IgD-negative memory B cell (primary cell): ENCODE data around the gene ZNF154. TPM values are rescaled to one million over a fixed set of nuclear protein-coding genes. Genes with fewer than 3 reads are reported as not detected.
"Not testable (repeated sequence)": the region's sequence is repeated elsewhere in the genome, so short reads cannot be mapped to it uniquely, and the experiment has no call there.

Experiments used
- H3K27ac Mint-ChIP-seq, 3 donors: one replicate each; pipeline ENCODE4 v1.8.0; 2020 to 2022; ENCODE audit warnings: mild to moderate bottlenecking in 3 of 3, mixed read lengths in 3 of 3, moderate library complexity in 1 of 3
- H3K27me3 Mint-ChIP-seq: one replicate; pipeline ENCODE4 v1.8.0; 2021; ENCODE audit warnings: mixed read lengths
- H3K36me3 Mint-ChIP-seq: one replicate; pipeline ENCODE4 v1.8.0; 2020; ENCODE audit warnings: mild to moderate bottlenecking, mixed read lengths
- H3K4me1 Mint-ChIP-seq, 3 donors: one replicate each; pipeline ENCODE4 v1.8.0; 2020 to 2022; ENCODE audit warnings: mixed read lengths in 3 of 3, mild to moderate bottlenecking in 1 of 3
- H3K4me3 Mint-ChIP-seq, 4 donors: one replicate each; pipeline ENCODE4 v1.8.0; 2020 to 2022; ENCODE audit warnings: mild to moderate bottlenecking in 4 of 4, mixed read lengths in 4 of 4, moderate library complexity in 3 of 4
- H3K9me3 Mint-ChIP-seq, 3 donors: one replicate each; pipeline ENCODE4 v1.8.0; 2020 to 2021; ENCODE audit warnings: mixed read lengths in 3 of 3, mild to moderate bottlenecking in 1 of 3
- polyA plus RNA-seq: library from polyadenylated mRNA; unstranded; fragments of 300-500 nt; fragmentation: Illumina TruSeq; gene quantifications from one replicate; pipeline ENCODE4 v1.2.3, GENCODE V29; 2021

The ZNF154 gene
- polyA plus RNA-seq = 5.0 TPM

DNA sequence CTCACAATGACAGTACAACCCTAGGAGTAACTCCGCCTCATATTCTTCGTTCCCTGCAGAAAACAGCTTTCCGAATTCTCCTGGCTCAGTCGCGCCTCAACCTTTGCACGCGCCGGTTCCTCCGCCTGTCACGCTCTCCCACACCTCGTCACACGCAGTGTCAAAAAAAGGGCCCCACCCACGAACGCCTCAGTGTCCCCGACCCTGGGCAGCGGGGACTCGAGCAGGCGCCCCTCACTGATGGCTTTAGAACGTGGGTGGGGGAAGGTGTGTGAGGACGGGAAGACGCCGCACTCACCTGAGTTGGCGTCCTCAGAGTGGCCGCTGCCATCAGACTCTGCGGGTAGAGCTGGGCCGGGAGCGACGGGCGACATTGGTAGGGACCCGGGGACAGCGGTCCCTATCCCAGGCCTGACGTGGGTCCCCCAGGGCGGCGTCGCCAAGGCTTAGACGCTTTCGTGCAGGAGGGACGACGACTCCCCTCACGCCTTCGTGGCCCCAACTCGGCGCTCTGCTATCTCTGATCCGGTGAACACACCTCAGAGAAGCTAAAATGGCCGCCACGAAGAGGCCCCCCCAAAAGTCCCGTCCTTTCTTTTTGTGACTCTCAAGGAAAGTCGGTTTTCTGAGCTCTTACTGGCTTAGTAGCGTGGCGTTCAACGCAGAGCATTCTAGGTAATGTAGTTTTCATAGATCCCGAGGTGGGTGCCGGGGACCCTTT lies at the start of gene ZNF154:
Gene ZNF154, minus strand, starts transcription at position 564 of the 721 bp plus-strand sequence. Its CDS starts 233 bp downstream, at position 331.
- Mint-ChIP-seq H3K27ac (peak within 1 kb of the TSS; percentile 97 to 98 (median 98)), H3K4me3 (peak within 1 kb of the TSS; percentile 89 to 97 (median 94)), H3K36me3 (peaks cover 23% of the 10 kb centered on the region), H3K27me3 (peaks cover 5% of the 10 kb centered on the region), H3K4me1 (peaks cover 19 to 28% (median 25%) of the 10 kb centered on the region in 3 donors), H3K9me3 (peaks cover 7 to 18% (median 16%) of the 10 kb centered on the region in 3 donors)

DNA sequence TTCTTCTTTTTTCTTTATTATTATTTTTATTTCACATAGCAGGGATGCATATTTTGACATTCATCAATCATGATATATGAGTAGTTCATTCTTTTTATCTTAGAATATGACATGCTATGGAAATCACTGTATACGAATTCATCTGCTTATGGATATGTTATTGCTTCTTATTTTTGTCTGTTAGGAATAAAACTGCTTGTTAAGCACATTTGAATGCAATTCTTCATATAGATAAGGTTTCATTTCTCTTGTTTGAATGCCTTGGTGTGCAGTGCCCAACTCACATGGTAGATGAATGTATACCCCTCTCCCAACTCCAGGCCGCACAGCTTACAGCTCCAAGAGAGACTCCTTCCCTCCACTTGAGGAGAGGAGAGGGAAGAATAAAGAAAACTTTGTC lies 48.9 kb upstream of the ZNF154 start:
- Mint-ChIP-seq H3K36me3 (peaks cover 31% of the 10 kb centered on the region), H3K9me3 (peaks cover 17 to 23% (median 18%) of the 10 kb centered on the region in 3 donors), H3K27me3 (no peaks in the 10 kb centered on the region), H3K4me1 (no peaks in the 10 kb centered on the region), H3K27ac (no peak overlapping the region), H3K4me3 (no peak overlapping the region)

DNA sequence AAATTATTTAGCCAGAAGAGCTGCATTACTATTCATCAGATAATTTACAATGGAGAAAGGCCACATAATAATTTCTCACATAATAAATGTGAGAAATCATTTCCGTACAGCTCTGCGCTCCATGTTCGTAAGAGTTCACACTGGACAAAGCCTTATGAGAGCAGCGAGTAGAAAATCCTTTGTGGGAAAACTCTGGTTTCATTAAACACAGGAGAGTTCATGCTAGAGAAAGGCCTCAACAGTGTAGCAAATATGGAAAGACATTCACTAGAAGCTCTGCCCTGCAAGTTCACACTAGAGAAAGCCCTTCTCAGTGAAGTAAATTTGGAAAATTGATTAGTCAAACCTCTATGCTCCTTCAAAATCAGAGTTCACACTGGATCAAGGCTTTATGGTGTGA lies 46.0 kb upstream of the ZNF154 start:
- Mint-ChIP-seq H3K36me3 (peaks cover 48% of the 10 kb centered on the region), H3K4me1 (peaks cover 0 to 5% (median 4%) of the 10 kb centered on the region in 3 donors), H3K4me3 (no peak overlapping the region), H3K9me3 (peaks cover 26 to 42% (median 33%) of the 10 kb centered on the region in 3 donors), H3K27me3 (no peaks in the 10 kb centered on the region), H3K27ac (no peak overlapping the region)

DNA sequence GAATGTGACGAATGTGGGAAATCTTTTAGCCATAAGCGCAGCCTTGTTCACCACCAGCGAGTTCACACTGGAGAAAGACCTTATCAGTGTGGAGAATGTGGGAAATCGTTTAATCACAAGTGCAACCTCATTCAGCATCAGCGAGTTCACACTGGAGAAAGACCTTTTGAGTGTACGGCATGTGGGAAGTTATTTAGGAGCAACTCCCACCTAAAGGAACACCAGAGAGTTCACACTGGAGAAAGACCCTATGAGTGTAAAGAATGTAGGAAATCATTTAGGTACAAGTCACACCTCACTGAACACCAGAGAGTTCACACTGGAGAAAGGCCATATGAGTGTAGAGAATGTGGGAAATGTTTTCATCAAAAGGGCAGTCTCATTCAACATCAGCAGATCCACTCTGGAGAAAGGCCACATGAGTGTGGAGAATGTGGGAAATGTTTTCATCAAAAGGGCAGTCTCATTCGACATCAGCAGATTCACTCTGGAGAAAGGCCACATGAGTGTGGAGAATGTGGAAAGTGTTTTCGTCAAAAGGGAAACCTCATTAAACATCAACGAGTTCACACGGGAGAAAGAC lies 45.2 kb upstream of the ZNF154 start:
- H3K27me3 Mint-ChIP-seq = no peaks in the 10 kb centered on the region
- no peak overlapping the region for H3K27ac Mint-ChIP-seq
- H3K9me3 Mint-ChIP-seq = peaks cover 26 to 42% (median 33%) of the 10 kb centered on the region in 3 donors
- peaks cover 52% of the 10 kb centered on the region for H3K36me3 Mint-ChIP-seq
- H3K4me3 Mint-ChIP-seq = no peak overlapping the region
- H3K4me1 Mint-ChIP-seq = peaks cover 0 to 7% (median 6%) of the 10 kb centered on the region in 3 donors

DNA sequence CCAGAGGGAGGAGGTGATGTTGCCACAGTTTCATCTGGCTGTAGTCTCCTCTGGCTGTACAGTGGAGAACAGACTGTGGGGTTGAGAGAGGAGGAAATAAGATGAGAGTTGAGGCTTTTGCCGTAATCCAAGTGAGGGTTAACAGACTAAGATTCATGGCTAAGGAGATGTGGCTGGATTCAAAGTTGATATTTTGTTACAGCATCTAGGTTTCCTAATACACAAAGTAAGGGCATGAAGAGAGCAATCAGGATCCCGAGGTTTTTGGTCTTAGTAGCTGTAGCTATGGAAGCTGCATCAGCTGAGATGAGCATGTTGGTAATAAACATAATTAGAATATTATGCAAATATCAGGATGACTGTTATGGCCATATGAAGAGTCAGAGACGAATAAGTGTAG lies 39.0 kb upstream of the ZNF154 start:
- Mint-ChIP-seq H3K4me3 (peak overlapping the region; percentile 74 to 99 (median 97)), H3K9me3 (peaks cover 14 to 26% (median 26%) of the 10 kb centered on the region in 3 donors), H3K27ac (no peak overlapping the region), H3K36me3 (peaks cover 36% of the 10 kb centered on the region), H3K4me1 (peaks cover 11 to 22% (median 21%) of the 10 kb centered on the region in 3 donors), H3K27me3 (no peaks in the 10 kb centered on the region)

DNA sequence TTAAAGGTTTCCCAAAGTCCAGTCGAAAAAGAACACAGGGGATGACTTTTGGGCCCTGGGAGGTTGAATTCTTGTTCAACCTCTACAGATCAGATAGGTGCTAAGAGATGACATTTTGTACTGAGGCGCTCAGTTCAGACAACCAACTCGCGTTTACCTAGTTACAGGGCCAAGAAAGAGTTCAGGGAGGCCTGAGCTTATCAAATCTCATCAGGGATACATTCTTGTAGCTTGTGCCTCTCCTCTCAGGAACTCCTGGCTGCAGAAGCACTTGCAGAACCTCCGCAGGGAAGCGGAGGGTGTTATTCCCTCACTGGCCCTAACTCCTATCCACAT lies 38.4 kb upstream of the ZNF154 start:
- no peaks in the 10 kb centered on the region for H3K27me3 Mint-ChIP-seq
- H3K4me3 Mint-ChIP-seq = peak overlapping the region; percentile 95 to 99 (median 97)
- H3K9me3 Mint-ChIP-seq = peaks cover 10 to 20% (median 20%) of the 10 kb centered on the region in 3 donors
- peaks cover 31% of the 10 kb centered on the region for H3K36me3 Mint-ChIP-seq
- H3K27ac Mint-ChIP-seq = peak overlapping the region in 2 of 3 donors; percentile 68 to 98
- H3K4me1 Mint-ChIP-seq = peaks cover 11 to 22% (median 21%) of the 10 kb centered on the region in 3 donors

DNA sequence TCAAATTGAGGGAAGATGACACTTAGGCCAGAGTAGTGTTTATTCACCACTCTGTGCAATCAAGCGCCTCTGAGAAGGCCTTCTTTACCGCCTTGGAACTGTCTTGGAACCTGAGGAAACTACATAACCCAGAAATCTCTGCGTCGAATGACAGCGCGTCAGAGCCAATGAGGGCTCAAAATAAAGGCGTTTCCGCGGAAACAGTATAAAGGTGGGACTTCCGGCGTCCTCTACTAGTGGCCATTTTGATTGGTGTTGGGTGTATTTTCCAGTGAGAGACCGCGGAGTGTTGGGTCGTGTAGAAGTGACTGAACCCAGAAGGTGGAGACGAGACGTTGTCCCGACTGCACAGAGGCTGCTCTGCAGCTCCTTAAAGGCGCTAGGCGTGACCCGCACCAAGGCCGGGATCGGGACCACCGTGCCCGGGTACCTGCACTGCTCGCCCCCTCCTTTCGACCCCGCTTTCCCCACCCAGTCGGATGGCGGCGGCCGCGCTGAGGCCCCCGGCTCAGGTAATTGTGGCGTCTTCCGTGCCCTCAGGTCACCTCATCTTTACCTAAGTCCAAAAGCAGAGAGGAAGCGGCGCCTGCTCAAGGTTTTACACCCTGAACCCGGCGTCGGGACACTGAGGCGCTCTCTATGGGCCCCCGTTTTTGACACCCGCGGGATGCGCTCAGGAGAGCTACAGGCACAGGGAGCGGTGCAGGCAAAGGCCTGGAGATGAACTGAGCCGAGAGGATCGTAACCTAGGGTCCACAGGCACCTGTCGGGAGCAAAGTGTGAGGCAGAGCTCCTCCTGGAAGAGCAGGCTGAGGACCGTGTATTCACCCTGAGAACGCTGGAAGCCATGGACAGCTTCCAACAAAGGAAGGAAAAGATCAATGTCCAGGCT lies 37.8 kb upstream of the ZNF154 start, which contains the start of gene ZNF776:
Gene ZNF776, plus strand, starts transcription at position 236 of the 892 bp plus-strand sequence. Its CDS starts 244 bp downstream, at position 480.
- peak within 1 kb of the TSS; percentile 68 to 98 (median 96) for H3K27ac Mint-ChIP-seq
- peaks cover 25% of the 10 kb centered on the region for H3K36me3 Mint-ChIP-seq
- peaks cover 6 to 17% (median 16%) of the 10 kb centered on the region in 3 donors for H3K9me3 Mint-ChIP-seq
- no peaks in the 10 kb centered on the region for H3K27me3 Mint-ChIP-seq
- peaks cover 11 to 22% (median 19%) of the 10 kb centered on the region in 3 donors for H3K4me1 Mint-ChIP-seq
- peak within 1 kb of the TSS; percentile 95 to 99 (median 97) for H3K4me3 Mint-ChIP-seq

DNA sequence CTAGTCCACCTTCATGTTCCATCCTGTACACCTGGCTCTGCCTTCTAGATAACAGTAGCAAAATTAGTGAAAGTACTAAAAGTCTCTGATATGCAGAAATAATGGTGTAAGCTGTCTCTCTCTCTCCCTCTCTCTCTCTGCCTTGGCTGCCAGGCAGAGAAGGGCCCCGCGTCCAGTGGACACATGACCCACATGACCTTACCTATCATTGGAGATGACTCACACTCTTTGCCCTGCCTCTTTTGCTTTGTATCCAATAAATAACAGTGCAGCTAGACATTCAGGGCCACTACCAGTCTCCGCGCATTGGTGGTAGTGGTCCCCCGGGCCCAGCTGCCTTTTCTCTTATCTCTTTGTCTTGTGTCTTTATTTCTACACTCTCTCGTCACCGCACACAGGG lies 29.8 kb upstream of the ZNF154 start:
- not testable (repeated sequence) for H3K4me1 Mint-ChIP-seq, H3K27me3 Mint-ChIP-seq, H3K27ac Mint-ChIP-seq, H3K9me3 Mint-ChIP-seq, H3K4me3 Mint-ChIP-seq, H3K36me3 Mint-ChIP-seq

DNA sequence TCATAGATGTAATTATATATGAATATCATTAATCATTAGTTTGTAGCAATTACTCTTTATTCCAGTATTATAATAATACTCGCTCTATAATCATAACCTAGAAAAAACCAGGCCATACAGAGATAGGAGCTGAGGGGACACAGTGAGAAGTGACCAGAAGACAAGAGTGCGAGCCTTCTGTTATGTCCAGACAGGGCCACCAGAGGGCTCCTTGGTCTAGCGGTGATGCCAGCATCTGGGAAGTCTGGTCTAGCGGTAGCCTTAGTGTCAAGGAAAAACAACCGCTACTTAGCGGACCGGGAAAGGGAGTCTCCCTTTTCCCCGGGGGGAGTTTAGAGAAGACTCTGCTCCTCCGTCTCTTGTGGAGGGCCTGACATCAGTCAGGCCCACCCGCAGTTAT lies 29.3 kb upstream of the ZNF154 start:
- H3K36me3 Mint-ChIP-seq, H3K4me1 Mint-ChIP-seq, H3K27ac Mint-ChIP-seq, H3K4me3 Mint-ChIP-seq, H3K9me3 Mint-ChIP-seq, H3K27me3 Mint-ChIP-seq: not testable (repeated sequence)

DNA sequence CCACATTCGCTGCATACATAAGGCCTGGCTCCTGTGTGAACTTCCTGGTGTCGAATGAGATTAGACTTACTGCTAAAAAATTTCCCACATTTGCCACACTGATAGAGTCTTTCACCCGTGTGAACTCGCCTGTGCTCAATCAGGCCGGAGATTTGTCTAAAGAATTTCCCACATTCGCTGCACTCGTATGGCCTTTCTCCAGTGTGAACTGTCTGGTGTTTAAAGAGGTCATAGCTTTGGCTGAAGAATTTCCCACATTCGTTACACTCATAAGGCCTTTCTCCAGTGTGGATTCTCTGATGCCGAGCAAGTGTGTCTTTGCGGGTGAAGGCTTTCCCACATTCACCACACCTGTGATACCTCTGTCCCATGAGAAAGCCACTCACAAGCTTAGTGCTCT lies 11.9 kb upstream of the ZNF154 start:
- no peak overlapping the region for H3K4me3 Mint-ChIP-seq
- peaks cover 41% of the 10 kb centered on the region for H3K36me3 Mint-ChIP-seq
- H3K9me3 Mint-ChIP-seq = peaks cover 16 to 36% (median 17%) of the 10 kb centered on the region in 3 donors
- peaks cover 0 to 8% (median 6%) of the 10 kb centered on the region in 3 donors for H3K4me1 Mint-ChIP-seq
- H3K27ac Mint-ChIP-seq = no peak overlapping the region
- no peaks in the 10 kb centered on the region for H3K27me3 Mint-ChIP-seq

DNA sequence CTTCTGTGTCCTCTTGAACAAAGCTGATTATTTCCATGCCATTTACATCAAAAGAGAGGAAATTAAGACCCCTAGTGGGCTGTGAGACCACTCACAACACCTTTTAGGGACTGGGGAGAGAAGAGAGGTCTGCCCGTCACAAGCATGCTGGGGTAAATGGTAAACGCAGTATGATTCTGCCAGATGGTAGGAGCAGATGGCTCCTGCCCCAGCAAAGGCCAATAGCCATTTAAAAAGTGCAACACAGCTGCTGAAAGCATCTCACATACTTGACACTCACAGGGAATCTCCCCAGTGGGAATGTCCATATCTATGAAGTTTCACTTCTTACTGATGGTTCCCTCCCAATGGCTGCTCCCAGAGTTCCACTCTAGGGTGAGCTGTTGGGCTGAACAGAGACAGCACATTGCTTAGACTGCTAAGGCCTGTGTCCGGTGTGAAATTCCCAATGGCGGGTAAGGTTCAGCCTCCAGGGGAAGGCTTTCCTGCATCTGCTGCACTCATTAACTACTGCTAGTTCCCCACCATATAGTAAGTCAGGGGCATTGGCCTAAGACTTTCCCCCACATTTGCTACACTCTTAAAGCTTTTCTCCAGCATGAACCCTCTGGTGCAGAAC lies 11.0 kb upstream of the ZNF154 start:
- Mint-ChIP-seq H3K36me3 (peaks cover 43% of the 10 kb centered on the region), H3K27me3 (no peaks in the 10 kb centered on the region), H3K4me3 (no peak overlapping the region), H3K27ac (no peak overlapping the region), H3K9me3 (peaks cover 16 to 35% (median 18%) of the 10 kb centered on the region in 3 donors), H3K4me1 (peaks cover 0 to 8% (median 3%) of the 10 kb centered on the region in 3 donors)

DNA sequence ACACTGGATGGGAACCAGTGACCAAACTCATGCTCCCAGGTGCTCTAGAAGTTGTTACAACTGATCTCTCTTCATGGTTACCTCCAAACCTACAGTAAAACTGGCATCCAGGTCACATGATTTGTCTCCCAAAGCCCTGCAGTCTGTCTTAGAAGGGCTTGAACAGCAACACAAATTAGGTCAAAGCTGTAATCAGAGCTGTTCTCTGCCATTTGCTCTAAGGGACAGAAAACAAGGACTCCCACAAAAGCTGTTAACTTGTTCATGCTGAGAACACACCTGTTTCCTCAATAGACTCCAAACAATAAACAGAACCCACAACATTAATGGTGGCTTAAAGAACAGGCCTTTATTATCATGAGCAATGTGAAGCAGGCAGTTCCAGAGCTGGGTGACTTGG lies 10.4 kb upstream of the ZNF154 start:
- no peaks in the 10 kb centered on the region for H3K27me3 Mint-ChIP-seq
- H3K4me1 Mint-ChIP-seq = peaks cover 0 to 4% (median 3%) of the 10 kb centered on the region in 3 donors

DNA sequence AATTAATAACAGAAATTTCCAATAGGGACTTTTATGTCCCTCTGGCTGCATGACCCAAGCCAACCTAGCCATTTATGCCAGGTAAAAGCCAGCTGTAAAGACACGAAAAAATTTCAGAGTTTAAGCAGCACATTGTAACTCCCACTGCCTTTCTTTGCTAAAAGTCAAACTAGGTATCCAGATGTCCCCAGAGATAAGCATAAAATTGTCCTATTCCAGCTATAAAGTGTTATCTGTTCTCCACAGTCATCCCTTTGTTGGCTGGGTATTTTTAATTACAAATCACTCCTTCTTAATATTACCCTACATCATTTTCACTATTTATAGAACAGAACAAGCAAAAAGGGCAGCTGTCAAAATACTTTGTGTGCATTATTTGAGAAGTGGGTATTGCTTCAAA lies 3.2 kb upstream of the ZNF154 start:
- H3K4me3 Mint-ChIP-seq = no peak overlapping the region
- peaks cover 9 to 13% (median 13%) of the 10 kb centered on the region in 3 donors for H3K9me3 Mint-ChIP-seq
- H3K4me1 Mint-ChIP-seq = peaks cover 8 to 16% (median 11%) of the 10 kb centered on the region in 3 donors
- H3K27me3 Mint-ChIP-seq = peaks cover 5% of the 10 kb centered on the region
- no peak overlapping the region for H3K27ac Mint-ChIP-seq
- peaks cover 19% of the 10 kb centered on the region for H3K36me3 Mint-ChIP-seq

More for the DNA sequence above, 10.4 kb upstream of the ZNF154 start:
- H3K36me3 Mint-ChIP-seq = peaks cover 43% of the 10 kb centered on the region
- peaks cover 16 to 32% (median 18%) of the 10 kb centered on the region in 3 donors for H3K9me3 Mint-ChIP-seq
- no peak overlapping the region for H3K27ac Mint-ChIP-seq
- peak overlapping the region in 1 of 4 donors; percentile 11 for H3K4me3 Mint-ChIP-seq

DNA sequence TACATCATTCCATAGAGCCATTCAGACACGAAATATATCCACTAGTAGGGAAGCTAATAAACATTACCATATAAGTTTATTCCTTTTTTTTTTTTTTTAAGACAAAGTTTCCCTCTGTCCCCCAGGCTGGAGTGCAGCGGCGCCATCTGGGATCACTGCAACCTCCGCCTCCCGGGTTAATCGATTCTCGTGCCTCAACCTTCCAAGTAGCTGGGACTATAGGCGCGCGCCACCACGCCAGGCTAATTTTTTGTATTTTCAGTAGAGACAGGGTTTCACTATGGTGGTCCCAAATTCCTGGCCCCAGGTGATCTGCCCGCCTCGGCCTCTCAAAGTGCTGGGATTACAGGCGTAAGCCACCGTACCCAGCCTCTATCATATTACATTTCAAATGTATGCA lies 612 bp upstream of the ZNF154 start:
- Mint-ChIP-seq H3K4me1 (peaks cover 18 to 28% (median 19%) of the 10 kb centered on the region in 3 donors), H3K4me3 (peak overlapping the region; percentile 89 to 97 (median 94)), H3K9me3 (peaks cover 7 to 19% (median 12%) of the 10 kb centered on the region in 3 donors), H3K36me3 (peaks cover 18% of the 10 kb centered on the region), H3K27me3 (peaks cover 5% of the 10 kb centered on the region), H3K27ac (peak overlapping the region; percentile 5 to 98 (median 98))
